GM12872 (cell line): ENCODE measurements around the gene CPNE2.

Experiments
- CTCF ChIP-seq: IDR thresholded peaks from 3 replicates; pipeline ENCODE4 v1.5.1; 2011; ENCODE audit warnings: low read depth, mild to moderate bottlenecking, low read length, moderate library complexity; ENCODE audit not compliant: insufficient read depth

Gene CPNE2

GRCh38 chr16:57153841-57154240 lies 61.5 kb downstream of the CPNE2 start:
- TF ChIP-seq CTCF = no peak

GRCh38 chr16:57155702-57156350 lies 63.4 kb downstream of the CPNE2 start:
- TF ChIP-seq CTCF = no peak

GRCh38 chr16:57156351-57156703 lies 63.9 kb downstream of the CPNE2 start:
- TF ChIP-seq CTCF = no peak

- no peak for TF ChIP-seq CTCF
Observed at GRCh38 chr16:57157533-57157932, 65.2 kb downstream of the CPNE2 start.

GRCh38 chr16:57159447-57159846 lies 67.1 kb downstream of the CPNE2 start:
- no peak for TF ChIP-seq CTCF

GRCh38 chr16:57163842-57164241 lies 71.5 kb downstream of the CPNE2 start:
- TF ChIP-seq CTCF = no peak

GRCh38 chr16:57165483-57165882 lies 73.1 kb downstream of the CPNE2 start:
- TF ChIP-seq CTCF = no peak

GRCh38 chr16:57165938-57166337 lies 73.6 kb downstream of the CPNE2 start:
- no peak for TF ChIP-seq CTCF
